Thyroid gland (tissue), 4 donors: ENCODE measurements around the gene PARD3. TPM values are rescaled to one million over a fixed set of nuclear protein-coding genes. Genes with fewer than 3 reads are reported as not detected.

Experiments
- DNase-seq, 2 donors: peaks; one replicate each; pipeline ENCODE4 v3.0.0-alpha.2; 2019
- H3K27ac ChIP-seq, 3 donors: fragments of 200-600 bp; sonication (generic); 1 replicate in 2 of 3; 2 replicates in 1 of 3; pipeline ENCODE4 v1.5.1; 2016 to 2019; ENCODE audit warnings: mild to moderate bottlenecking in 1 of 3, moderate library complexity in 1 of 3
- H3K27me3 ChIP-seq: fragments of 200-600 bp; sonication (generic); one replicate; pipeline ENCODE4 v1.5.1; 2019
- H3K36me3 ChIP-seq, 2 donors: fragments of 200-600 bp; sonication (generic); one replicate each; pipeline ENCODE4 v1.5.1; 2016 to 2019
- H3K4me1 ChIP-seq, 2 donors: fragments of 200-600 bp; sonication (generic); one replicate each; pipeline ENCODE4 v1.5.1; 2017 to 2019
- H3K4me3 ChIP-seq, 3 donors: fragments of 200-600 bp; sonication (generic); replicated peaks in 1 of 3; 1 replicate in 2 of 3; 2 replicates in 1 of 3; pipeline ENCODE4 v1.5.1; 2016; ENCODE audit warnings: mild to moderate bottlenecking in 1 of 3
- H3K9me3 ChIP-seq: fragments of 200-600 bp; sonication (generic); one replicate; pipeline ENCODE4 v1.5.1; 2017
- CTCF ChIP-seq, 6 experiments: fragments of 200-600 bp in 3 of 6; fragments of 450-650 bp in 3 of 6; sonication (generic) in 3 of 6; IDR thresholded peaks; one replicate each; pipeline ENCODE4 v1.5.1; 2016 to 2019; ENCODE audit warnings: antibody characterized with exemption in 6 of 6, mild to moderate bottlenecking in 2 of 6, inconsistent platforms in 1 of 6, moderate library complexity in 1 of 6
- POLR2A ChIP-seq, 2 donors: fragments of 450-650 bp; IDR thresholded peaks; one replicate each; pipeline ENCODE4 v1.6.1; 2017; ENCODE audit warnings: antibody characterized with exemption in 2 of 2, mild to moderate bottlenecking in 2 of 2, moderate library complexity in 1 of 2
- WGBS, 2 donors: methylation state at CpG; one replicate each; pipeline ENCODE4 v1.1.5; 2017; 5-methylcytosine and 5-hydroxymethylcytosine counted together
- intact Hi-C: fragments of 100-400 bp; cut with DNase I; formaldehyde crosslinking; loops from one replicate; pipeline ENCODE4 v1.15.1; 2023
- total RNA-seq, 4 donors: library from RNA; depleted of rRNA; stranded (reverse); fragments of >200 nt; gene quantifications; one replicate each; pipeline ENCODE4 v1.2.3, GENCODE V29; 2016

PARD3 gene
- total RNA-seq, 4 donors from 2014 or later = 48.6 to 88.4 (median 57.7) TPM

- H3K9me3 ChIP-seq = no peaks in the 10 kb centered on the region
- intact Hi-C loops = loop anchor here (10.0 kb wide), 2 partner anchors 75 to 135 kb away; no protein-coding TSS in a partner anchor
- H3K4me3 ChIP-seq = no peak overlapping the region
- H3K27ac ChIP-seq = peak overlapping the region in 1 of 3 donors; percentile 78
- 88 to 92% methylated on average over 3 of the region's 3 CpGs for WGBS, 2 donors
- DNase-seq = no peak
- TF ChIP-seq POLR2A (IDR thresholded peaks at IDR 0.05) = no peak
- TF ChIP-seq CTCF (IDR thresholded peaks at IDR 0.05) = no peak
- H3K4me1 ChIP-seq = peaks cover 21 to 36% of the 10 kb centered on the region in 2 donors
- H3K27me3 ChIP-seq = no peaks in the 10 kb centered on the region
- H3K36me3 ChIP-seq = no peaks in the 10 kb centered on the region
Observed at GRCh38 chr10:34809796-34810195, 5.3 kb downstream of the PARD3 start.

- intact Hi-C loops = no loop called here
- Histone ChIP-seq H3K36me3 (no peaks in the 10 kb centered on the region), H3K27me3 (no peaks in the 10 kb centered on the region), H3K27ac (peak overlapping the region; percentile 48 to 78 (median 56)), H3K4me3 (no peak overlapping the region), H3K4me1 (peaks cover 21 to 36% of the 10 kb centered on the region in 2 donors), H3K9me3 (no peaks in the 10 kb centered on the region)
- peak in 1 of 2 donors; percentile 51 for TF ChIP-seq POLR2A (IDR thresholded peaks at IDR 0.05)
- no peak for TF ChIP-seq CTCF (IDR thresholded peaks at IDR 0.05)
- 21 to 26% methylated on average over 19 of the region's 19 CpGs for WGBS, 2 donors
- peak; percentile 91 to 92 for DNase-seq
Observed at GRCh38 chr10:34808801-34809745, 6.0 kb downstream of the PARD3 start.

GRCh38 chr10:34808336-34808735, 6.8 kb downstream of the PARD3 start:
- WGBS, 2 donors = 42 to 45% methylated on average over 4 of the region's 4 CpGs
- intact Hi-C loops = no loop called here
- no peak overlapping the region for H3K4me3 ChIP-seq

GRCh38 chr10:34804306-34804705, 10.8 kb downstream of the PARD3 start:
- intact Hi-C loops = no loop called here
- no peak for DNase-seq
- no peaks in the 10 kb centered on the region for H3K36me3 ChIP-seq
- no peaks in the 10 kb centered on the region for H3K9me3 ChIP-seq
- TF ChIP-seq POLR2A (IDR thresholded peaks at IDR 0.05) = no peak
- no peak for TF ChIP-seq CTCF (IDR thresholded peaks at IDR 0.05)
- peaks cover 5 to 15% of the 10 kb centered on the region in 2 donors for H3K4me1 ChIP-seq
- no peak overlapping the region for H3K4me3 ChIP-seq
- H3K27me3 ChIP-seq = no peaks in the 10 kb centered on the region
- H3K27ac ChIP-seq = no peak overlapping the region
- WGBS, 2 donors = 88 to 94% methylated on average over 1 of the region's 1 CpG

More at GRCh38 chr10:34808336-34808735, 6.8 kb downstream of the PARD3 start:
- TF ChIP-seq POLR2A (IDR thresholded peaks at IDR 0.05) (no peak), CTCF (IDR thresholded peaks at IDR 0.05) (no peak)
- no peak for DNase-seq
- peak overlapping the region; percentile 31 to 78 (median 48) for H3K27ac ChIP-seq
- H3K27me3 ChIP-seq = no peaks in the 10 kb centered on the region
- peaks cover 17 to 31% of the 10 kb centered on the region in 2 donors for H3K4me1 ChIP-seq
- H3K36me3 ChIP-seq = no peaks in the 10 kb centered on the region
- H3K9me3 ChIP-seq = no peaks in the 10 kb centered on the region

- DNase-seq = no peak
- no peaks in the 10 kb centered on the region for H3K4me1 ChIP-seq
- WGBS, 2 donors = 83 to 85% methylated on average over 5 of the region's 5 CpGs
- H3K27ac ChIP-seq = no peak overlapping the region
- no peaks in the 10 kb centered on the region for H3K36me3 ChIP-seq
- no peaks in the 10 kb centered on the region for H3K27me3 ChIP-seq
- no peaks in the 10 kb centered on the region for H3K9me3 ChIP-seq
- intact Hi-C loops = no loop called here
- no peak overlapping the region for H3K4me3 ChIP-seq
- no peak for TF ChIP-seq POLR2A (IDR thresholded peaks at IDR 0.05)
- no peak for TF ChIP-seq CTCF (IDR thresholded peaks at IDR 0.05)
Observed at GRCh38 chr10:34802692-34803091, 12.4 kb downstream of the PARD3 start.
